ENCODE results near the gene RALGAPA1.

GRCh38 chr14:35752380-35752779, 56.7 kb downstream of the RALGAPA1 start:
- no peak for TF ChIP-seq CTCF (conservative IDR thresholded peaks at IDR 0.05; ENCODE audit: low read length)
- TF ChIP-seq EZH2phosphoT487 (IDR thresholded peaks at IDR 0.05; ENCODE audit: borderline replicate concordance, low read depth, low read length), result no peak
